ENCODE measurements around the gene MRPS31.
"Not testable (repeated sequence)": the region's sequence is repeated elsewhere in the genome, so short reads cannot be mapped to it uniquely, and the experiment has no call there.

Gene MRPS31

GRCh38 chr13:40798380-40798779 is 27.4 kb upstream of the MRPS31 start:
- DNase-seq, result peak; percentile 41 to 56
- TF ChIP-seq POLR2A (IDR thresholded peaks at IDR 0.05; ENCODE audit: low read length) (peak; percentile 31), GATA1 (IDR thresholded peaks at IDR 0.05; ENCODE audit: low read depth, low read length) (no peak)

GRCh38 chr13:40796649-40797048 is 25.7 kb upstream of the MRPS31 start:
- TF ChIP-seq GATA1 (IDR thresholded peaks at IDR 0.05; ENCODE audit: low read depth, low read length) (no peak), POLR2A (IDR thresholded peaks at IDR 0.05; ENCODE audit: low read length) (no peak)
- DNase-seq, result no peak

- TF ChIP-seq POLR2A (IDR thresholded peaks at IDR 0.05; ENCODE audit: low read length), result no peak
- TF ChIP-seq GATA1 (IDR thresholded peaks at IDR 0.05; ENCODE audit: low read depth, low read length), result no peak
- DNase-seq, result no peak
Observed at GRCh38 chr13:40794414-40795368, 23.7 kb upstream of the MRPS31 start.

DNA sequence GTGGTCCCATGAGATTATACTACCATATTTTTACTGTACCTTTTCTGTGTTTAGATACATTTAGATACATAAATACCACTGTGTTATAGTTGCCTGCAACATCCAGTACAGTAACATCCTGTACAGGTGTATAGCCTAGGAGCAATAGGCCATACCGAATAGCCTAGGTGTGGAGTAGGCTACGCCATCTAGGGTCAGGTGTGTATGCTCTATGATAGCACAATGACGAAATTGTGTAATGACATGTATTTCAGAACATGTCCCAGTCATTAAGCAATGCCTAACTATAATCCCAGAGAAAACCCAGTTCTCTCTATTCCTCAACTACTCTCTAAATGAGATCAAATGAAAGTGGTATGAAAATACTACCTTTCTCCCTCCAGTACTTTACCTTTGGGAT is 22.3 kb upstream of the MRPS31 start:
- no peak for DNase-seq
- no peak for TF ChIP-seq GATA1 (IDR thresholded peaks at IDR 0.05; ENCODE audit: low read depth, low read length)
- no peak for TF ChIP-seq POLR2A (IDR thresholded peaks at IDR 0.05; ENCODE audit: low read length)

GRCh38 chr13:40792284-40793051 is 21.5 kb upstream of the MRPS31 start:
- TF ChIP-seq GATA1 (IDR thresholded peaks at IDR 0.05; ENCODE audit: low read depth, low read length), result no peak
- TF ChIP-seq POLR2A (IDR thresholded peaks at IDR 0.05; ENCODE audit: low read length), result no peak
- DNase-seq, result no peak

GRCh38 chr13:40790154-40790616 is 19.2 kb upstream of the MRPS31 start:
- TF ChIP-seq POLR2A (IDR thresholded peaks at IDR 0.05; ENCODE audit: low read length) (no peak), GATA1 (IDR thresholded peaks at IDR 0.05; ENCODE audit: low read depth, low read length) (no peak)
- no peak for DNase-seq

DNA sequence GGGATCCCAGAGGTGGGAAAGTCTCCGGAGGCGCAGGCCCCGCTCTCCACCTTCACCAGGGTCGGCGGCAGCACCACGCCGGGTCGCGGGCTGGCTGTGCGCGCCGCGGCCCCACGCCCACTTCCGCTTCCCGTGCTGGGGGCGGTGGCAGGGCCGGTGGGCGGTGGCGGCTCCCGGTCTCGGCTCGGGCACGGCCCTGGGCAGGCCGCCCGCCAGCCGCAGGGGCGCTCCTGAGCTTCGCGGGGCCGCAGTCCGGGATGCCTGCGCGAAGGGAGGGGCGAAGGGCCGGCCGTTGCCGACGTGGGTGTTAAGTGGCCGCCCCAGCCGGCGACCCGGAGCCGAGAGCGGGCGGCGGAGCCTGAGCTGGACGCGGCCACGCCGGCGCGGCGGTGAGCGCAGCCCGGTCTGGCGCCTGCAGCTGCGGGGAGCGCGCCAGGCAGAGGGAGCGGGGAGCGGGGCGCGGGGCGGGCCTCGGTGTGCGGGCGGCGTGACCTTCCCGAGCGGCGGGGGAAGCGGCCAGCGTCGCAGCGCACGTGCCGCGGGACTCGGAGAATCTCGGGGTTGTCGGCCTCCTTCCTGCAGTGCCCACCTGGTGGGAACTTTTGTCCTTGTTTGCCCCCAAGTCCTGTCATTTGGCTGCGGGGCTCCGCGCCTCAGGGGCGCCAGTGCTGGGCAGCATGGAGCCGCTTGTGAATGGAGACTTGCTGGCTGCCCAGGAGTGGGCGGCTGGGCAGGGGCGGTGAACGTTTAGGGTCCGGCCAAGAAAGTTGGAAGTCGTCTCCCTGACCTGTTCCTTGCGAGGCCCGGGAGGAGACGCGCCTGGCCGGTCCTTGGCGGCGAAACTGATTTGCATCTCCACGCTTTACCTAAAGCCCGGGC is 18.5 kb upstream of the MRPS31 start, which contains the start of gene SLC25A15:
Gene SLC25A15 (plus strand): TSS at position 337 of the 879 bp plus-strand sequence. CDS start 3,616 bp downstream, outside the sequence.
- DNase-seq, result peak; percentile 86 to 89
- TF ChIP-seq POLR2A (IDR thresholded peaks at IDR 0.05; ENCODE audit: low read length), result peak; percentile 73
- no peak for TF ChIP-seq GATA1 (IDR thresholded peaks at IDR 0.05; ENCODE audit: low read depth, low read length)

DNA sequence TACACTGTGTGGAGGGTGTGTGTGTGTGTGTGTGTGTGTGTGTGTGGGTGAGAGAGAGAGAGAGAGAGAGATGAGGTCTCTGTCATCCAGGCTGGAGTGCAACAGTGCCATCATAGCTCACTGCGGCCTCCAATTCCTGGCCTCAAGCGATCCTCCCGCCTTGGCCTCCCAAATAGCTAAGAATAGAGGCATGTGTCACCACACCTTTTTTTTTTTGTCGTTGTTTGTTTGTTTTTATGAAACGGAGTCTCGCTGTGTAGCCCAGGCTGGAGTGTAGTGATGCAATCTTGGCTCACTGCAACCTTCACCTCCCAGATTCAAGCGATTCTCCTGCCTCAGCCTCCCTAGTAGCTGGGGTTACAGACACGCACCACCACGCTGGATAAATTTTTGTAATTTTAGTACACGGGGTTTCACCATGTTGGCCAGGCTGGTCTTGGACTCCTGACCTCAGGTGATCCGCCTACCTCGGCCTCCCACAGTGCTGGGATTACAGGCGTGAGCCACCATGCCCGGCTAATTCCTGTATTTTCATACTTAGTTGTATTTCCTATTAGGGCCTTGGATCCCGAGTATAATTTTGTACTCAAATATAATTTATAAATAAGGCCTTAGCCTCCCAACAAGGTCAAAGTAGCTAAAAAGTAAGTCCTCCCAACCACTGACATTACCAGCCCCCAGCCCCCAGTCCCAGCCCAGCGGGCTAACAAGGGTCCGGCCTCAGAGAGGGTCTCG is 17.7 kb upstream of the MRPS31 start:
- peak; percentile 17 to 23 for DNase-seq

GRCh38 chr13:40787062-40787461 is 16.1 kb upstream of the MRPS31 start:
- peak; percentile 16 to 42 for DNase-seq
- no peak for TF ChIP-seq POLR2A (IDR thresholded peaks at IDR 0.05; ENCODE audit: low read length)
- TF ChIP-seq GATA1 (IDR thresholded peaks at IDR 0.05; ENCODE audit: low read depth, low read length), result no peak

DNA sequence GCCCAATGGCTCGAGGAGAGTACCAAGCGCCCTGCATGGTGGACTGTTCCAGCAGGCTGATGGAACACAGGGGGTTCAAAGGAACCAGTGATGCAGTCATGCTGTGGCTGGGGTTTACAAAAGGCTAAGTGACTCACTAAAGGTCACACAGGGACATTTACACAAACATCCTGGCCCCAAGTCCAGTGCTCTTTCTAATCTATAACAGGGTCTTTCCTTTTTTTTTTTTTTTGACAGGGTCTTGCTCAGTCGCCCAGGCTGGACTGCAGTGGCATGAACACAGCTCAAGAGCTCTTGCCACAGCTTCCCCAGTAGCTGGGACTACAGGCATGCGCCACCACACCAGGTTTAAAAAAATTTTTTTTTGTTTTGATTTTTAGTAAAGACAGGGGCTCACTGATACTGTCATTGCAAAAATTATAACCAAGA is 15.6 kb upstream of the MRPS31 start:
- peak; percentile 22 to 24 for DNase-seq
- TF ChIP-seq GATA1 (IDR thresholded peaks at IDR 0.05; ENCODE audit: low read depth, low read length) (no peak), POLR2A (IDR thresholded peaks at IDR 0.05; ENCODE audit: low read length) (no peak)

DNA sequence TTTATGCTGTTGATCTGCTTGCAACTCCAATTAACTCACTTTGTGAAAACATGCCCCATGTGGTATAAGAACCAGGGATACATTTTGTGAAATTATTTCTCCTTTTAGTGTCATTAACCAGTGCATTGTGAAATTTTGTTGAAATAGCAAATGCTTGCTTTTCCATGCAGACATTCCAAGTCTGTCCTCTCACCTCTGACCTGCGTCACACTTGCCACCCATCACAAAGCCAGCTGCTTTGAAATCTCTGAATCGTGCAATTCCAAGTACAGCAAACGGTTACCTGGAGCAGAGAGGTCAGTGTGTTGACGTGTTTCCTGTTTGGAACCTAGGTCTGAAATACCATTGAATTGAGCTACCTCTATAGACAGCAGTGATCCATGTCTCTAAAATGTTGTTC is 13.6 kb upstream of the MRPS31 start:
- TF ChIP-seq POLR2A (IDR thresholded peaks at IDR 0.05; ENCODE audit: low read length) (no peak), GATA1 (IDR thresholded peaks at IDR 0.05; ENCODE audit: low read depth, low read length) (no peak)
- DNase-seq, result no peak

DNA sequence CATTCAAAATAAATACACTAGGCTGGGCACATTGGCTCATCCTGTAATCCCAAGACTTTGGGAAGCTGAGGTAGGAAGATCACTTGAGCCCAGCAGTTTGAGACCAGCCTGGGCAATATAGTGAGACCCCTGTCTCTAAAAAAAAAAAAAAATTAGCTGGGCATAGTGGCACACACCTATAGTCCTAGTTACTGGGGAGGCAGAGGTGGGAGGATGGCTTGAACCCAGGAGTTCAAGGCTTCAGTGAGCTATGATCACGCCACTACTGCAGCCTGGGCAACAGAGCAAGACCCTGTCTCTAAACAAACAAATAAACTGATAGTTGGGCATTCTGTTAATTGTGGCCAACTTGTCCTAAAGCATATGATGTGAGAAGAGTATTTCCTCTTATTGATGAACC is 12.0 kb upstream of the MRPS31 start:
- DNase-seq, result not testable (repeated sequence)

GRCh38 chr13:40781717-40782116 is 10.7 kb upstream of the MRPS31 start:
- TF ChIP-seq POLR2A (IDR thresholded peaks at IDR 0.05; ENCODE audit: low read length) (no peak), GATA1 (IDR thresholded peaks at IDR 0.05; ENCODE audit: low read depth, low read length) (no peak)
- no peak for DNase-seq
